Measurements from ENCODE around the gene PRR14L.
"Not testable (repeated sequence)": the region's sequence is repeated elsewhere in the genome, so short reads cannot be mapped to it uniquely, and the experiment has no call there.

The PRR14L gene

GRCh38 chr22:31749636-31750364 lies at the start of gene PRR14L:
PRR14L (minus strand) TSS chr22:31750132; CDS start chr22:31738860, 11,272 bp downstream.
- DNase-seq, result peak; percentile 94 to 96

DNA sequence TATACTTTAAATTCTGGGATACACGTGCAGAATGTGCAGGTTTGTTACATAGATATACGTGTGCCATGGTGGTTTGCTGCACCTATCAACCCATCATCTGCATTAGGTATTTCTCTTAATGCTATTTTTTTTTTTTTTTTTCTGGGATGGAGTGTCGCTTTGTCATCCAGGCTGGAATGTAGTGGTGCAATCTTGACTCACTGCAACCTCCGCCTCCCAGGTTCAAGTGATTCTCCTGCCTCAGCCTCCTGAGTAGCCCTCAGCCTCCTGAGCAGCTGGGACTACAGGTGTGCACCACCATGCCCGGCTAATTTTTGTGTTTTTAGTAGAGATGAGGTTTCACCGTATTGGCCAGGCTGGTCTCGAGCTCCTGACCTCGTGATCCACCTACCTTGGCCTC lies 49.4 kb upstream of the PRR14L start:
- DNase-seq, result not testable (repeated sequence)

DNA sequence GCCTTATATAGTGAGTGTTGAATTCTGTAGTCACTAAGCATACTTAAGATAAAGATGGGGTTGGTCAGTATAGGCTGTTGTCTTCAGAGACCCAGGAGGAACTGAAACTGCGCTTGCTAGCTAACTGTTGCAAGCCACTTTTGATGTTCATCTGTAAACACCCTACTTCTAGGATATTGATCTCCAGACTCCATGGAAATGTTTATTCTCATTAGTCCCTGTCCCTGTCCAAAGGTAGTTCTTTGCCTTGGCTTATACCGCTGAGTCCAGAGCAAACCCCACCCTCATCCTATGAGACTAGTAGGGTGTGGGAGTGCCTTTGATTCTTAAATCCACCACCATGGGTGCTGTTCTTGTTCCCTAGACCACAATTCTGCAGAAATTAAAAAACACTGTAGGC lies 40.3 kb upstream of the PRR14L start:
- DNase-seq, result no peak

- DNase-seq, result no peak
Measured at GRCh38 chr22:31789803-31790202, 39.9 kb upstream of the PRR14L start.

- DNase-seq, result no peak
Measured at GRCh38 chr22:31776231-31776630, 26.3 kb upstream of the PRR14L start.

DNA sequence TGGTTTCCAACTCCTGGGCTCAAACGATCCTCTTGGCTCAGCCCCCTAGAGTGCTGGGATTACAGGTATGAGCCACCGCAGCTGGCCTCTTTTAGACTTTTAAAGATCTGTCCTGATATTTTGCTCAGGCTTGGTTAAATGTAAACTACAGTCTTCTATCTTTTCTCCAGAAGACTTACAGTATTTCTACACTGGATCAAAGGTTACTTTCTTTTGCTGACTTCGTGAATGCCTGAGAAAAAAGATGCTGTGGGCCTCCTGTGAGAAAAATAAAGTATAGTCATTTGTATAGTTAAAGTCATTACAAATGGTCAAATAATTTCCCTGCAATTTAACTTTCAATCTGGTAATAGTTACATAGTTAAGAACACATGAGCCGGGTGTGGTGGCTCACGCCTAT lies 23.5 kb upstream of the PRR14L start:
- no peak for DNase-seq

DNA sequence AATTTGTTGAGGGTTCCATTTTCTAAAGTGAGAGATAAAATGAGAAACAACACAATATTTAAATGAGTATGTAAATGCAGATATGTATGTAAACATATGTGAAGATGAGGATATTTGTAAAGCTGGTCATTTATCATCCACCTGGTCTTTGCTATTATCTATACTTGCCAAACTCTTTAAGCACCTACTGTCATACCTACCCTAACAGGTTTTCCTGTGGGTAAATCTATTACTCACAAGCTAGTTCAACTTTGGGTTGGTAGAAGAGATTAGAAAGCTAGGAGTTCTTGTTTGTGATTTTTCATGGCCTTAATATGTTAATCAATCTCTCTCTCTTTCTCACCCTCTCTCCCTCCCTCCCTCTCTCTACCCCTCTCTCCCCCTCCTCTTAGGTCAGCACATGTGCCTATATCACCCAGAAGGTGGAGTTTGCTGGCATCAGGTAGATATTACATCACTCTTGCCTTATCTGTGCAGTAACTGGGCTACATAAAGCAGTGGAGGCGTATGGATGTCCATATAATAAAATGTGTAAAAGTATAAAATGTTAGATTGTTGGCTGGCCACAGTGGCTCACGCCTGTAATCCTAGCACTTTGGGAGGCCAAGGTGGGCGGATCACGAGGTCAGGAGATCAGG lies 18.6 kb upstream of the PRR14L start:
- no peak for DNase-seq

DNA sequence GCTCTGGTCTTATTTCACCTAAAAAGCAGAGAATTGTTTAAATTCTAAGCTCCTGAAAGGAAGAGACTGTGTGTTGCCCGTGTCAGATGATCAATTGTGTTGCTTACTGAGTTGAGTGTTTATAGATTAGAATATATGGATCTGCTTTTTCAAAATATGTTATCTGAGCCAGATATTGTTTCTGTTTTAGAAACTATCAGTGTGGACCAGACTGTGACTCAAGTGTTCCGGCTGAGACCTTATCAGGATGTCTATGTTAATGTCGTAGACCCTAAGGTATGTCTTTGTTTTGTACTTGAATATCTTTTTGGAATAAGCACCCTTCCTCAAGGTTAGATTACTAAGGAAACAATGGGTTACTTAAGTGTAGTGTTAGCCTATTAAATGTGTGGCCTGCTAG lies 14.9 kb upstream of the PRR14L start:
- DNase-seq, result no peak

DNA sequence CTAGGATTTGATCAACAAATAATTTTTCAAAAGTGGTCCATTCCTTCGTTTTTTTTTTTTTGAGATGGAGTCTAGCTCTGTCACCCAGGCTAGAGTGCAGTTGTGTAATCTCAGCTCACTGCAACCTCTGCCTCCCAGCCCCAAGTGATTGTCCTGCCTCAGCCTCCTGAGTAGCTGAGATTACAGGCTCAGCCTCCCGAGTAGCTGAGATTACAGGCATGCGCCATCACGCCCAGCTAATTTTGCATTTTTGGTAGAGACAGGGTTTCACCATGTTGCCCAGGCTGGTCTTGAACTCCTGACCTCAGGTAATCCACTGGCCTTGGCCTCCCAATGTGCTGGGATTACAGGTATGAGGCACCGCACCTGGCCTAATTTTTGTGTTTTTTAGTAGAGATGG lies 8.9 kb upstream of the PRR14L start:
- not testable (repeated sequence) for DNase-seq

DNA sequence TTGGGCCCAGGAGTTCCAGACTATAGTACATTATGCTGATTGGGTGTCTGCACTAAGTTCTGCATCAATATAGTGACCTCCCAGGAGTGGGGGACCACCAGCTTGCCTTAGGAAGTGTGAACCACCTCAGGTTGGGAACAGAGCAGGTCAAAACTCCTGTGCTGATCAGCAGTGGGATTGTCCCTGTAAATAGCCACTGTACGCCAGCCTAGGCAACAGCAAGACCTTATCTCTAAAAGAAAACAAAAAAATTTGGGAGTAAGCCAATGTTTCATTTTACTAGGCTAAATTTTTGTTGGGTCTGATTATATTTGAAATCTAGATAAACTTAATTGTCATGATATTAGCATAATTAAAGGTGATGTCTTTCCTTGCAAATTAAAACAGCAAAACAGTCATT lies 7.3 kb upstream of the PRR14L start:
- DNase-seq, result no peak

- DNase-seq, result no peak
Measured at GRCh38 chr22:31754813-31755212, 4.9 kb upstream of the PRR14L start.

GRCh38 chr22:31753634-31754501 lies 3.9 kb upstream of the PRR14L start, which contains the start of gene DEPDC5:
DEPDC5 (plus strand) TSS chr22:31754019; CDS start chr22:31754922, 903 bp downstream.
- DNase-seq, result peak; percentile 89 to 94

- peak; percentile 56 to 69 for DNase-seq
Measured at GRCh38 chr22:31753005-31753633, 3.2 kb upstream of the PRR14L start.

DNA sequence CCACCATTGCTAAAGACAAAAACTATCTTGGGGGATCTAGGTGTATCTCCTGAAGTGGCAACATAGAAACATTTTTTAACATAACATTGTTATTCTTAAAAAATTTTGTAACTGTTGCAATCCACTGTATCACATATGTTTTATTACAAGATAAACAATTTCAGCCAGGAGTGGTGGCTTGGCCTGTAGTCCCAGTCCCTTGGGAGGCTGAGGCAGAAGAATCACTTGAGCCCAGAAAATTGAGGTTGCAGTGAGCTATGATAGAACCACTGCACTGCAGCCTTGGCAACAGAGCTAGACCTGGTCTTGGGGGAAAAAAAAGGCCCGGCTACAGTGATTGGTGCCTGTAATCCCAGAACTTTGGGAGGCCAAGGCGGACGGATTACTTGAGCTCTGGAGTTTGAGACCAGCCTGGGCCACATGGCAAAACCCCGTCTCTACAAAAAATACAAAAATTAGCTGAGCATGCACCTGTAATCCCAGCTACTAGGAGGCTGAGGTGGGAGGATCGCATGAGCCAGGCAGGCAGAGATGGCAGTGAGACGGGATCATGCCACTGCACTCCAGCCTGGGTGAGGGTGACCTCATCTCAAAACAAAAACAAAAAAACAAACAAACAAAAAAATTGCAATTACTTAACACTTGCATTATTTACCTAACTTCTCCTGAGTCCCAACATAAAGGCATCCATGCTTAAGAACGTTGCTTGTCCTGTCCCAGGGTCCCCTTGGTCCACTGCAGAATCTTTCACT lies 2.3 kb upstream of the PRR14L start:
- DNase-seq, result no peak

GRCh38 chr22:31750365-31751284 lies 693 bp upstream of the PRR14L start:
- DNase-seq, result no peak

GRCh38 chr22:31748490-31748889 lies 1.4 kb downstream of the PRR14L start:
- DNase-seq, result no peak

GRCh38 chr22:31747441-31747840 lies 2.5 kb downstream of the PRR14L start:
- DNase-seq, result no peak

- no peak for DNase-seq
Measured at GRCh38 chr22:31743871-31744270, 6.1 kb downstream of the PRR14L start.

GRCh38 chr22:31742682-31743081 lies 7.2 kb downstream of the PRR14L start:
- DNase-seq, result no peak

- no peak for DNase-seq
Measured at GRCh38 chr22:31742115-31742514, 7.8 kb downstream of the PRR14L start.

GRCh38 chr22:31740314-31740713 lies 9.6 kb downstream of the PRR14L start:
- not testable (repeated sequence) for DNase-seq

All from NCI-H1930 (cell line).